HUES64 (cell line): ENCODE results near the gene TLE6.
"Not testable (repeated sequence)": the region's sequence is repeated elsewhere in the genome, so short reads cannot be mapped to it uniquely, and the experiment has no call there.

ENCODE experiments used
- H3K27ac ChIP-seq: 2 replicates; pipeline ENCODE4 v1.7.0; 2013; ENCODE audit warnings: low read depth, low read length, inconsistent platforms
- H3K27me3 ChIP-seq: 2 replicates; pipeline ENCODE4 v1.6.1; 2013; ENCODE audit warnings: mild to moderate bottlenecking, low read length; ENCODE audit not compliant: insufficient read depth
- H3K36me3 ChIP-seq: 2 replicates; pipeline ENCODE4 v1.6.1; 2013; ENCODE audit warnings: mild to moderate bottlenecking, low read length; ENCODE audit not compliant: insufficient read depth
- H3K4me1 ChIP-seq: 2 replicates; pipeline ENCODE4 v1.6.1; 2013; ENCODE audit warnings: mild to moderate bottlenecking, low read length, moderate library complexity; ENCODE audit not compliant: insufficient read depth
- H3K4me3 ChIP-seq: 2 replicates; pipeline ENCODE4 v1.5.1; 2013; ENCODE audit warnings: mild to moderate bottlenecking, low read length, moderate library complexity
- H3K9ac ChIP-seq: 2 replicates; pipeline ENCODE4 v1.6.1; 2013; ENCODE audit warnings: mild to moderate bottlenecking, low read depth, low read length
- H3K9me3 ChIP-seq: 2 replicates; pipeline ENCODE4 v1.6.1; 2013; ENCODE audit warnings: low read depth, low read length; ENCODE audit not compliant: insufficient read depth
- WGBS: fragments of 150-250, 120-280 bp; methylation state at CpG from one replicate; pipeline ENCODE4 v1.1.7; 2013; ENCODE audit warnings: missing lambda C conversion rate; 5-methylcytosine and 5-hydroxymethylcytosine counted together

Gene TLE6

GRCh38 chr19:3005345-3005744 is 28.0 kb downstream of the TLE6 start:
- H3K27me3 ChIP-seq = no peaks in the 10 kb centered on the region
- H3K4me1 ChIP-seq = no peaks in the 10 kb centered on the region
- no peak overlapping the region for H3K9ac ChIP-seq
- H3K4me3 ChIP-seq = no peak overlapping the region
- no peaks in the 10 kb centered on the region for H3K36me3 ChIP-seq
- H3K9me3 ChIP-seq = no peaks in the 10 kb centered on the region
- H3K27ac ChIP-seq = no peak overlapping the region
- WGBS = 90% methylated on average over 18 of the region's 18 CpGs

- Histone ChIP-seq H3K9me3 (no peaks in the 10 kb centered on the region), H3K4me1 (no peaks in the 10 kb centered on the region), H3K36me3 (no peaks in the 10 kb centered on the region), H3K4me3 (no peak overlapping the region), H3K9ac (no peak overlapping the region), H3K27ac (no peak overlapping the region), H3K27me3 (no peaks in the 10 kb centered on the region)
- WGBS = 89% methylated on average over 37 of the region's 37 CpGs
Observed at GRCh38 chr19:3006075-3006767, 28.9 kb downstream of the TLE6 start.

- Histone ChIP-seq H3K4me1 (no peaks in the 10 kb centered on the region), H3K9ac (no peak overlapping the region), H3K27me3 (no peaks in the 10 kb centered on the region), H3K4me3 (no peak overlapping the region), H3K36me3 (no peaks in the 10 kb centered on the region), H3K27ac (no peak overlapping the region), H3K9me3 (no peaks in the 10 kb centered on the region)
- 86% methylated on average over 9 of the region's 9 CpGs for WGBS
Observed at GRCh38 chr19:3007975-3008374, 30.6 kb downstream of the TLE6 start.

GRCh38 chr19:3008994-3009393 is 31.6 kb downstream of the TLE6 start:
- H3K4me1 ChIP-seq = no peaks in the 10 kb centered on the region
- no peaks in the 10 kb centered on the region for H3K27me3 ChIP-seq
- H3K36me3 ChIP-seq = no peaks in the 10 kb centered on the region
- WGBS = 85% methylated on average over 6 of the region's 6 CpGs
- no peak overlapping the region for H3K9ac ChIP-seq
- no peaks in the 10 kb centered on the region for H3K9me3 ChIP-seq
- H3K4me3 ChIP-seq = no peak overlapping the region
- no peak overlapping the region for H3K27ac ChIP-seq

- no peaks in the 10 kb centered on the region for H3K9me3 ChIP-seq
- H3K36me3 ChIP-seq = no peaks in the 10 kb centered on the region
- no peak overlapping the region for H3K4me3 ChIP-seq
- no peaks in the 10 kb centered on the region for H3K27me3 ChIP-seq
- WGBS = 89% methylated on average over 13 of the region's 13 CpGs
- no peaks in the 10 kb centered on the region for H3K4me1 ChIP-seq
- no peak overlapping the region for H3K9ac ChIP-seq
- no peak overlapping the region for H3K27ac ChIP-seq
Observed at GRCh38 chr19:3010871-3011270, 33.5 kb downstream of the TLE6 start.

GRCh38 chr19:3012059-3012458 is 34.7 kb downstream of the TLE6 start:
- H3K9ac ChIP-seq, H3K9me3 ChIP-seq, H3K27ac ChIP-seq, H3K27me3 ChIP-seq, H3K4me3 ChIP-seq, H3K4me1 ChIP-seq, H3K36me3 ChIP-seq: not testable (repeated sequence)
- WGBS = 92% methylated on average over 13 of the region's 13 CpGs

GRCh38 chr19:3012621-3013262 is 35.4 kb downstream of the TLE6 start:
- H3K27ac ChIP-seq = no peak overlapping the region
- H3K9me3 ChIP-seq = no peaks in the 10 kb centered on the region
- 63% methylated on average over 16 of the region's 16 CpGs for WGBS
- no peaks in the 10 kb centered on the region for H3K27me3 ChIP-seq
- no peaks in the 10 kb centered on the region for H3K36me3 ChIP-seq
- no peak overlapping the region for H3K9ac ChIP-seq
- H3K4me1 ChIP-seq = no peaks in the 10 kb centered on the region
- no peak overlapping the region for H3K4me3 ChIP-seq

- no peaks in the 10 kb centered on the region for H3K4me1 ChIP-seq
- H3K9me3 ChIP-seq = no peaks in the 10 kb centered on the region
- no peaks in the 10 kb centered on the region for H3K36me3 ChIP-seq
- no peak overlapping the region for H3K9ac ChIP-seq
- 83% methylated on average over 7 of the region's 7 CpGs for WGBS
- H3K27me3 ChIP-seq = no peaks in the 10 kb centered on the region
- no peak overlapping the region for H3K27ac ChIP-seq
- H3K4me3 ChIP-seq = no peak overlapping the region
Observed at GRCh38 chr19:3013263-3013725, 35.9 kb downstream of the TLE6 start.

GRCh38 chr19:3014135-3014534 is 36.8 kb downstream of the TLE6 start:
- Histone ChIP-seq H3K9me3 (no peaks in the 10 kb centered on the region), H3K27me3 (no peaks in the 10 kb centered on the region), H3K27ac (no peak overlapping the region), H3K36me3 (no peaks in the 10 kb centered on the region), H3K4me3 (no peak overlapping the region), H3K4me1 (no peaks in the 10 kb centered on the region), H3K9ac (no peak overlapping the region)
- 93% methylated on average over 8 of the region's 8 CpGs for WGBS

- Histone ChIP-seq H3K36me3 (no peaks in the 10 kb centered on the region), H3K27me3 (no peaks in the 10 kb centered on the region), H3K27ac (no peak overlapping the region), H3K4me1 (no peaks in the 10 kb centered on the region), H3K9ac (no peak overlapping the region), H3K9me3 (no peaks in the 10 kb centered on the region), H3K4me3 (no peak overlapping the region)
- 92% methylated on average over 22 of the region's 22 CpGs for WGBS
Observed at GRCh38 chr19:3015126-3016057, 38.0 kb downstream of the TLE6 start.

- 91% methylated on average over 7 of the region's 7 CpGs for WGBS
- H3K9me3 ChIP-seq = no peaks in the 10 kb centered on the region
- no peaks in the 10 kb centered on the region for H3K36me3 ChIP-seq
- H3K4me3 ChIP-seq = no peak overlapping the region
- no peaks in the 10 kb centered on the region for H3K4me1 ChIP-seq
- no peaks in the 10 kb centered on the region for H3K27me3 ChIP-seq
- H3K27ac ChIP-seq = no peak overlapping the region
- no peak overlapping the region for H3K9ac ChIP-seq
Observed at GRCh38 chr19:3017923-3018322, 40.6 kb downstream of the TLE6 start.
